HS-27A (cell line): ENCODE measurements around the gene EP400.
"Not testable (repeated sequence)": the region's sequence is repeated elsewhere in the genome, so short reads cannot be mapped to it uniquely, and the experiment has no call there.

Experiments
- DNase-seq: peaks from one replicate; pipeline ENCODE4 v3.0.0-alpha.2; 2012; ENCODE audit warnings: low read depth, missing footprints

Gene EP400

DNA sequence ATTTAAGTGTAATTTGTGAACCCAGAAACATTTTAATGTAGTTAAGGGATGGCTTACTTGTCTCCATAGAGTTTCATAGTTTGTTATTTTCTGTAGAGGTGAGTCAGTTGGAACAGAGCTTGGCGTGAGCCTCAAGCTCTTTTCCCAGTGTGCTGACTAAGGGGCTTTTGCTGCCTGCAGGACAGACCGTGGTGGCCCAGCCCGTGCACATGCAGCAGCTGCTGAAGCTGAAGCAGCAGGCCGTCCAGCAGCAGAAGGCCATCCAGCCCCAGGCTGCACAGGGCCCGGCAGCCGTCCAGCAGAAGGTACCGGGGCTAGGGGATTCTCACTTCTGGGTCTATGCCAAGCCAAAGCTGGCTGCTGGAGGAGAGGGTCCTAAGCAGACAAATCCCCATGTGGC lies 117.4 kb downstream of the EP400 start:
- DNase-seq, result no peak

- no peak for DNase-seq
These were observed 118.5 kb downstream of the EP400 start for GRCh38 chr12:132068250-132068649.

DNA sequence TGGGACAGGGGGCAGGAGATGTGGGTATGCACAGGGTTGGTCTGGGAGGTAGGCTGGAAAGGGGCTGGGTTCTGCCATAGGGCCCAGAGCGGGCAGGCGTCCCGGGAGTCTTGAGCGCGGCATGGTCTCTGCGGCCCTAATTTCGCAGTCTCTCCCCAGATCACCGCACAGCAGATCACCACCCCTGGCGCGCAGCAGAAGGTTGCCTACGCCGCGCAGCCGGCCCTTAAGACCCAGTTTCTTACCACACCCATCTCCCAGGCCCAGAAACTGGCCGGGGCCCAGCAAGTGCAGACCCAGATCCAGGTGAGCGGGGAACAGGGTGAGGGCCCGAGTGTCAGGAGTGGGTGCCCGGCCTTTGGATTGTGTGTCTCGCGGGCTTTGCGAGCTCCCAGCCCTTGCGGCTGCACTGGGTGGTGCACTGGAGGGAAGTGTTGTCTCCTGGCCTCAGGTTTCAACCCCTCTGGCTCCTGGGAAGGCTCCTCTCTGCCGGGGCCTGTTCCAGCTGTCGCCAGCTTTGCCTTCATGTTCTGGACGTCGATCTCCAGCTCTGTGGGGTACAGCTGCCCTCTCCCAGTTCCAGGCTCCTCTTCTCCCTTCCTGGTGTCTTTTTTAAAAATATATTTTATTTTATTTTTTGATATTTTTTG lies 119.7 kb downstream of the EP400 start:
- DNase-seq, result no peak

GRCh38 chr12:132070298-132070697 lies 120.6 kb downstream of the EP400 start:
- DNase-seq, result no peak

- no peak for DNase-seq
These were observed 121.5 kb downstream of the EP400 start for GRCh38 chr12:132071040-132071810.

DNA sequence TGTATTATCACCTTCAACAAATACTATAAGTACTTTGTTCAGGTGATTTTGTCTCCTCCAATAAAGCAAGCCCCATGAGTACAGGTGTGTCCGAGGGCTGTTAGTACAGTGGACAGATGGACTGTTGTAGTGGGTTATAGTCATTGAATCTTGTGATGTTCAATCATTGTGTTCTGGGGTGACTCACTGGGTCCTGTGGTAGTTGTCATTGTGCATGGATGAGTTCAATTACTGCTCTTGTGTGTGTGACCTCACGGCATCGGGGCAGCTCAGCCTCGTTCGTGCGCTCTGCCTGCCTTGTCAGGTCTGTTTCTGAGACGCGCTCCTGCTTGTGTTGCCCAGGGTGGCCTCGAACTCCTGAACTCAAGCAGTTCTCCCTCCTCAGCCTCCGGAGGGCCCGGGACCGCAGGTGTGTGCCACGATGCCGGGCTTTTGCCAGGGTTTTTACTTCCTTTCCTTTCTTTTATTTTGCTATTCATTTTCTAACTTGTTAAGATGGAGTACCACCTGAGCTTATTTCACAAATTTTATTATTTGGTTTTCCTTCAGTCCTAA lies 122.2 kb downstream of the EP400 start:
- no peak for DNase-seq

DNA sequence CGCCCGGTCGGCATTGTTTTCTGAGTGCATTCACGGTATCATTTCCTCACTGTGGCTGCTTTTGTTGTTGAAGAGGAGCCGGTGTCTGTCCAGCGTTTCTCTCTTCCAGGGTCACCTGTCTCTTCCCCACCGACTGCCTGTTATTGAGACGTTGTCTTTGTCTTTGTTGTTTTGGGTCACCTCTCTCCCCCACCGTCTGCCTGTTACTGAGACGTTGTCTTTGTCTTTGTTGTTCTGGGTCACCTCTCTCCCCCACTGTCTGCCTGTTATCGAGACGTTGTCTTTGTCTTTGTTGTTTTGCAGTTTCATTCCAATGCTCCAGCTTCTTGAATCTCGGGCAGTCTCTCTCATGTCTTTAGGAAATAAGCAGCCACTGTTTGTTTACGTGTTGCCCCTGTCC lies 124.5 kb downstream of the EP400 start:
- DNase-seq, result no peak

- no peak for DNase-seq
These were observed 125.4 kb downstream of the EP400 start for GRCh38 chr12:132075026-132075713.

DNA sequence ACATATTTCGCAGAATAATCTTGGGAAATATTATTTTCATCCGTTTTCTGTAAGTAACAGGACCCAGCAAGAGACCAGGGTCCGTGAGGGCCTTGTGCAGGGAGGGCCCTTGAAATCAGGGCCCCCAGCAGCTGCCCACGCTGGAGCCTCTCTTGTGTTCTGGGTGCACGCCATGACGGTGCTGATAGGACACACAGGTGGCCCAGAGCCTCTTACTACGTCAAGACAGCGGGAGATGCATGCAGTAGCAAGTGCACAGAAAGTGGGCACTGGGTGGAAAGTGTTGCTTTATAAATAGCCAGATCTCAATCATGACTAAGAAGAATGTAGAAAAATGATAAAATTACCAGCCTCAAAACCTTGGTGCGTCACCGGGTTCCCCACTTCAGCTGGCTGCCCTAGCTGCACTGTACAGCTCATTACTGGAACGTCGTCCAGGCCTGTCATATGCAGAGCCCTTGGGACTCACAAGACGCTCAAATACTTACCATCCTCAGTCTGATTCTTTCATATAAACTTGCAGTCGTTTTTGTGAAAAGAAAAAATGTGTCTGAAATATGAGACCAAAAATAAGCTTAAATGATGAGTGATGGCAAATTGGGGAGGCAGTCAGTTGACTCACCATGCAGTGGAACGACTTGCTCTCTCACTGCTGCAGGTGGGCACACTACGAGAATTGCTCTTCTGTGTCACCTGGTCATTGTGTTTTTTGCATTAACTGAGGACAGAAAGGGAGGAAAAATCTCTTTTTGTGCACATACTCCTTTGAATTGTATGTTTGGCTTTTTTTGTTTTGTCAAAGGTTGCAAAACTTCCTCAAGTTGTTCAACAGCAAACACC lies 126.2 kb downstream of the EP400 start:
- no peak for DNase-seq

DNA sequence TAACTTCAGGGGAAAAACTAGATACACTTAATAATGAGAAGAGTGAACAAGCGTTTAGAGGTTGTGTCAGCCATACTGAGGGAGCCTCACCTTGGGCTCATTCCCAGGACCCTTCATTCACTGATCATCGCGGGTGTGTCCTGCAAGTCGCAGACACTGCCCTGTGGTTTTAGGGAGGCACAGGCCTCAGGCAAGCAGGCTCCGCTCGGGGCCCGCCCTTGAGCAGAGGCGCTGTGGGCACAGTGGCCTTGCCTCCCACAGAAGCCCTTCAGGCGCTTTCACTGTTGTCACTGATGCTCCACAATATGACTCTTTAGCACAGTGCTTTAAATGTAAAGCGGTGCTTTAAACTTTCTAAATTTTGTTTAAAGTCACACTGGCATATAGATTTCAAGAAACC lies 127.0 kb downstream of the EP400 start:
- DNase-seq, result no peak

DNA sequence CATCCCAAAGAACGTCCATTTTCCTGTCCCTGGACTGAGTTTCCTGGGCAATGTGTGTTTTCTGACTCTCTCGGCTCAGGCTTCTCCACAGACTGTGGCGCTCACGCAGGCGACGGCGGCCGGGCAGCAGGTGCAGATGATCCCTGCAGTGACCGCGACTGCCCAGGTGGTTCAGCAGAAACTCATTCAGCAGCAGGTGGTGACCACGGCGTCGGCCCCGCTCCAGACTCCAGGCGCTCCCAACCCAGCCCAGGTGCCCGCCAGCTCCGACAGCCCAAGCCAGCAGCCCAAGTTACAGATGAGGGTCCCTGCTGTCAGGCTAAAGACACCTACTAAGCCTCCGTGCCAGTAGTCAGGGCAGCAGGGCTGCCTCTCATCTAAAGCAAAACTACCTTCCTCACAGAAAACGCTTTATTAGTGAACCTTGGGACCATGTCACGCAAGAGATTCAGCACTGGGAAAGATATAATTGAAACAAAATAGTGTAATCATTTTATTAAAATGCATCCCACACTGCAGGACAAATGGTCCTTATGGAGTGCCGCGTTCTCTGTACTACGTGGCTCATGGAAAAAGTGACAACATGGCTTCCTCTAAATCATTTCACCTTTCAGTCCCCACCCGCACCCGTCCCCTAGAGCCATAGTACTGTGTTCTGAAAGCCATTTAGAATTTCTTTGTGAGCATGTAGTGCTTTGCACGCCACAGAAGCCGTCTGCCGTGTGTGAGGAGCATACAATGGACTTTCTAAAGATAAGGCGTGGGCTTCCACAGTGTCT lies 127.8 kb downstream of the EP400 start:
- no peak for DNase-seq

DNA sequence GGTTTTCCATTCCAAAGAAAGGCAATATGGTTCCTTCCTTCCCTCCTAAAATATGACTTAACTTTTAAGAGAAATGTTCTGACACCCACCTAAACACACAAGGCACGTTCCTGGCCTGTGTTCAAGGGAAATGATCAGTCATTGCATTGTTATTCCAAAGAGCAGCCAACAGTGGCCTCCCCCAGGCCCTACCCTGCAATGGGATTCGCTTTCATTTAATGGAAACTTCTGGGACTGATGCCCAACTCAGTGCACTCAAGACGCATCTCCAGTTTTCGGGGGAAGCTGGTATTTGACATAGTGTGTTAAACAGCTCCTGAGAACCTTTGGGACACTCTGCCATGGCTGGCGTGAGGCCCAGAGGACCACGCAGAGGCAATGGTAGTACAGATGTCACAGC lies 128.4 kb downstream of the EP400 start:
- DNase-seq, result peak; percentile 24

GRCh38 chr12:132079200-132079599 lies 129.5 kb downstream of the EP400 start:
- no peak for DNase-seq

GRCh38 chr12:132079695-132080094 lies 130.0 kb downstream of the EP400 start:
- DNase-seq, result no peak

GRCh38 chr12:132080515-132080914 lies 130.8 kb downstream of the EP400 start:
- not testable (repeated sequence) for DNase-seq

GRCh38 chr12:132081423-132081822 lies 131.7 kb downstream of the EP400 start:
- no peak for DNase-seq

- DNase-seq, result no peak
These were observed 133.8 kb downstream of the EP400 start for GRCh38 chr12:132083614-132083940.

DNA sequence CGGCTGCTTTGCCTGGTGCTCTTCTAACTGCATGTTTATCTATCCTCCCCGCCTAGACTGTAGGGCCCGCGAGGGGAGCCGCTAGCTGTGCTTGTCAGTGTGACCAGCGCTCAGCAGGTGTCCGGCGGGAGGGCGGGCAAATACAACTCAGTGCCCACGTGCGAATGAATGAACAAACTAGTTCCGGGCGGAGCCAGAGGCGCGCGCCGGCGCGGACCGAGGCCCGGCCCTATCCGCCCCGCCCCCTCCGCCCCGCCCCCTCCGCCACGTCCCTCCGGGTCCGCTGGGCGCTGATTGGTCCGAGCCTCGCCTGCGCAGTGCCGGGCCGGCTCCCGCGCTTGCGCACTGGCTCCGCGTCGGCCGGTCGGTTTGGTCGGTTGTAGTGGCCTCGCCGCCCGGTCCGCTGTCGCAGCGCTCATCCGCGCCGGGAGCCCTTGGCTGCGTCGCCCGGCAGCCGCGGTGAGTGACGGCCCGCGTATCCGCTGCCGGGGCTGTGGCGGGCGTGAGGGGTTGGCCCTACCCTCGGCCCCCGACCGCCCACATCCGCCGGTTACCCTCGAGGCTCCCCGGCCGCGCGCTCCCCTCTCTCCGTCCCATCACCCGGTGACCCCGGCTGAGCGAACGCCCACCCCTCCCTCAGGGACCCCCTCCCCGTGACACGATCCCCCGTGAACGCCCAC lies 134.3 kb downstream of the EP400 start:
- peak; percentile 51 for DNase-seq

GRCh38 chr12:132084621-132085290 lies 135.0 kb downstream of the EP400 start:
- DNase-seq, result no peak

DNA sequence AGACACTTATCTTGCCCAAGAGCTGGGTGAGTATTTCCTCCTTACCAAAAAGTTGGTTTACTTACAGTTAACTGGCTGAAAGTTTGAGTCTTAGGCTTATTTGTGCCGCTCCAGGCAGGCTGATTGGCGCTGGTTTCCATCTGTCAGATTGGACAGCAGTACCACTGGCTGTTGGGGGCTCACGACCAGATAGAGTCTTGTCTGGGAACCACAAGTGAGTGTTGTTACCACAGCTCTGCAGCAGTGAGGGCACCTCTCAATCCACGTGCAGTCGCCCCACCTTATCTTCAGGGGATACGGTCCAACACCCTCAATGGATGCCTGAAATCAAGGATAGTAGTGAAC lies 135.5 kb downstream of the EP400 start:
- no peak for DNase-seq
